OCI-LY7 (cell line): ENCODE measurements around the gene MEF2A.

ENCODE experiments used
- CTCF ChIP-seq: fragments of 200-600 bp; sonication (generic); conservative IDR thresholded peaks from 2 replicates; pipeline ENCODE4 v1.5.1; 2014; ENCODE audit warnings: mild to moderate bottlenecking, antibody characterized with exemption, low read length, moderate library complexity, mixed read lengths
- EZH2phosphoT487 ChIP-seq: fragments of 200-600 bp; sonication (generic); IDR thresholded peaks from 2 replicates; pipeline ENCODE4 v1.6.1; 2018; ENCODE audit warnings: low read depth, borderline replicate concordance, mild to moderate bottlenecking, mixed run types, antibody characterized with exemption, low read length, moderate library complexity, mixed read lengths

- TF ChIP-seq CTCF: no peak
- TF ChIP-seq EZH2phosphoT487: no peak
Observed at GRCh38 chr15:99536422-99537040, 29.3 kb upstream of the MEF2A start.
